Activated CD8-positive, alpha-beta memory T cell treated with anti-CD3 and anti-CD28 coated beads, Interleukin-2, amount 50 U/mL, for 48 hours (primary cell): ENCODE results near the gene KCNK3.
"Not testable (repeated sequence)": the region's sequence is repeated elsewhere in the genome, so short reads cannot be mapped to it uniquely, and the experiment has no call there.

Experiments
- DNase-seq: peaks from one replicate; pipeline ENCODE4 v3.0.0-alpha.2; 2020

KCNK3 gene

GRCh38 chr2:26733413-26733812 is 40.9 kb downstream of the KCNK3 start:
- no peak for DNase-seq

- no peak for DNase-seq
Measured at GRCh38 chr2:26735097-26735496, 42.6 kb downstream of the KCNK3 start.

- no peak for DNase-seq
Measured at GRCh38 chr2:26735883-26736588, 43.5 kb downstream of the KCNK3 start.

GRCh38 chr2:26737221-26737620 is 44.7 kb downstream of the KCNK3 start:
- DNase-seq, result no peak

- no peak for DNase-seq
Measured at GRCh38 chr2:26738481-26738880, 46.0 kb downstream of the KCNK3 start.

GRCh38 chr2:26739514-26739913 is 47.0 kb downstream of the KCNK3 start:
- no peak for DNase-seq

- DNase-seq, result no peak
Measured at GRCh38 chr2:26740346-26740745, 47.8 kb downstream of the KCNK3 start.

GRCh38 chr2:26740890-26741302 is 48.4 kb downstream of the KCNK3 start:
- DNase-seq, result peak; percentile 59

GRCh38 chr2:26742048-26742770 is 49.7 kb downstream of the KCNK3 start:
- DNase-seq, result no peak

GRCh38 chr2:26743852-26744251 is 51.3 kb downstream of the KCNK3 start:
- no peak for DNase-seq

- no peak for DNase-seq
Measured at GRCh38 chr2:26744953-26745352, 52.4 kb downstream of the KCNK3 start.

GRCh38 chr2:26745609-26746327 is 53.2 kb downstream of the KCNK3 start:
- DNase-seq, result peak; percentile 95

- DNase-seq, result no peak
Measured at GRCh38 chr2:26746934-26747333, 54.4 kb downstream of the KCNK3 start.

- DNase-seq, result not testable (repeated sequence)
Measured at GRCh38 chr2:26749787-26750420, 57.4 kb downstream of the KCNK3 start.

- not testable (repeated sequence) for DNase-seq
Measured at GRCh38 chr2:26750467-26750866, 57.9 kb downstream of the KCNK3 start.

GRCh38 chr2:26752656-26753055 is 60.1 kb downstream of the KCNK3 start:
- no peak for DNase-seq

- no peak for DNase-seq
Measured at GRCh38 chr2:26754539-26754938, 62.0 kb downstream of the KCNK3 start.

GRCh38 chr2:26754972-26755670 is 62.6 kb downstream of the KCNK3 start:
- no peak for DNase-seq

GRCh38 chr2:26756337-26756736 is 63.8 kb downstream of the KCNK3 start:
- no peak for DNase-seq

GRCh38 chr2:26757873-26758789 is 65.6 kb downstream of the KCNK3 start:
- peak; percentile 63 for DNase-seq

- DNase-seq, result no peak
Measured at GRCh38 chr2:26758790-26759321, 66.3 kb downstream of the KCNK3 start.
